Kidney epithelial cell (primary cell): ENCODE measurements around the gene LOC128125822.
A peak's percentile ranks its signal among the peaks of the same experiment; 100 is the strongest.

ENCODE experiments used
- DNase-seq: peaks from one replicate; pipeline ENCODE4 v3.0.0-alpha.2; 2010; ENCODE audit warnings: low read depth
- H3K27me3 ChIP-seq: 2 replicates; pipeline ENCODE4 v1.6.0; 2011; ENCODE audit warnings: low read length; ENCODE audit not compliant: control insufficient read depth, insufficient read depth
- H3K36me3 ChIP-seq: 2 replicates; pipeline ENCODE4 v1.5.1; 2011; ENCODE audit warnings: low read length; ENCODE audit not compliant: control insufficient read depth, insufficient read depth
- H3K4me3 ChIP-seq: 2 replicates; pipeline ENCODE4 v1.5.1; 2011; ENCODE audit warnings: low read depth, mild to moderate bottlenecking, control low read depth, low read length
- TF ChIP-seq, protein P1 (sequence below): IDR thresholded peaks from 2 replicates; pipeline ENCODE4 v1.5.1; 2011; ENCODE audit warnings: mild to moderate bottlenecking, moderate library complexity, low read length, control low read depth, inconsistent platforms; ENCODE audit not compliant: insufficient read depth, poor library complexity, severe bottlenecking

LOC128125822 gene

DNA sequence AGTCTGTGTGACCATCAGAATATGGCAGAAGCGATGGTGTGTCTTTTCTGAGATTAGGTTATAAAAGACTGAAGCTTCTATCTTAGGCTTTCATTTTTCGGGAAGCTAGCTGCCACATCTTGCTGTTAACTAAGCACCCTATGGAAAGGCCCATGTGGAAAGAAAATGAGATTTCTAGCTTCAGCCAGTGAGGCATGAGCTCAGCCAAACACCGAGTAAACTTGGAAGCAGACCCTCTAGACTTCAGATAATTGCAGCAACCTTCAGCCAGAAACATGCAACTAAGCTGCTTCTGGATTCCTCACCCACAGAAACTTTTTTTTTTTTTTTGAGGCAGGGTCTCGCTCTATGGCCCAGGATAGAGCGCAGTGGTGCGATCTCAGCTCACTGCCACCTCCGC, 20.6 kb downstream of the LOC128125822 start:
- H3K36me3 ChIP-seq, result no peaks in the 10 kb centered on the region
- TF ChIP-seq, protein P1, sequence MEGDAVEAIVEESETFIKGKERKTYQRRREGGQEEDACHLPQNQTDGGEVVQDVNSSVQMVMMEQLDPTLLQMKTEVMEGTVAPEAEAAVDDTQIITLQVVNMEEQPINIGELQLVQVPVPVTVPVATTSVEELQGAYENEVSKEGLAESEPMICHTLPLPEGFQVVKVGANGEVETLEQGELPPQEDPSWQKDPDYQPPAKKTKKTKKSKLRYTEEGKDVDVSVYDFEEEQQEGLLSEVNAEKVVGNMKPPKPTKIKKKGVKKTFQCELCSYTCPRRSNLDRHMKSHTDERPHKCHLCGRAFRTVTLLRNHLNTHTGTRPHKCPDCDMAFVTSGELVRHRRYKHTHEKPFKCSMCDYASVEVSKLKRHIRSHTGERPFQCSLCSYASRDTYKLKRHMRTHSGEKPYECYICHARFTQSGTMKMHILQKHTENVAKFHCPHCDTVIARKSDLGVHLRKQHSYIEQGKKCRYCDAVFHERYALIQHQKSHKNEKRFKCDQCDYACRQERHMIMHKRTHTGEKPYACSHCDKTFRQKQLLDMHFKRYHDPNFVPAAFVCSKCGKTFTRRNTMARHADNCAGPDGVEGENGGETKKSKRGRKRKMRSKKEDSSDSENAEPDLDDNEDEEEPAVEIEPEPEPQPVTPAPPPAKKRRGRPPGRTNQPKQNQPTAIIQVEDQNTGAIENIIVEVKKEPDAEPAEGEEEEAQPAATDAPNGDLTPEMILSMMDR, result no peak
- no peak overlapping the region for H3K4me3 ChIP-seq
- DNase-seq, result no peak
- no peaks in the 10 kb centered on the region for H3K27me3 ChIP-seq

DNA sequence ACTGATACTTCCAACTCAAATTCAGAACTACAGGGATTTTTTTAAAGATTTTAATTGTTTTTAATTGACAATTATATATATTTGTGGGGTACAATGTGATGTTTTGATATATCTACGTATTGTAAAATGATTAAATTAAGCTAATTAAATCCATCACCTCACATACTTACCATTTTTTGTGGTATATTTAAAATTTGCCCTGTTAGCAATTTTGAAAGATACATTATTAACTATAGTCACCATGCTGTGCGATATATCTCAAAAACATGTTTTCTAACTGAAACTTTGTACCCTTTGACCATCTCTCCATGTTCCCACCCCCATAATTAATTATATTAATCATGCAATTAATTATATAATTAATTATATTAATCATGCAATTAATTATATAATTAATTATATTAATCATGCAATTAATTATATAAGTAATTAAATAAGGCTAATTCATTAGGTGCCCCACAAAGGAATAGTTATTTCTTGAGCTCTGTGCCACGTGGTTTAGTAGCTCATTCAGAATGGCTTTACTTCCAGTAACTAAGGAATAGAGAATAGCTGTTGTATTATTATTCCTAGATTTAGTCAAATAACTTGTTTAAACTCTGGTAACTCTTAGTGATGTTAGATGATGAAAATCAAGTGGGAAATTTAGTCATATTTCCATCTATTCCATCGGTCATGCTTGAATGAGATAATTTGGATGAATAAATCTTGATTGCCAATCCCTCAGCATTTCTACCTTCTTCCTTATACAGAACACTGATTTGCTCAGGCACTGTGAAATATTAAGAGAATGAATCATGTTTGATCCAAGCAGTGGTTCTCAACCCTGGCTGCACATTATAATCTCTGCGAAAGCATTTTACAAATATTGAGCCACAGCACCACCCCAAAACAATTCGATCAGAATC, 25.1 kb downstream of the LOC128125822 start:
- Histone ChIP-seq H3K27me3 (no peaks in the 10 kb centered on the region), H3K36me3 (no peaks in the 10 kb centered on the region), H3K4me3 (peak overlapping the region; percentile 59)
- TF ChIP-seq, protein P1, result no peak
- DNase-seq, result no peak

DNA sequence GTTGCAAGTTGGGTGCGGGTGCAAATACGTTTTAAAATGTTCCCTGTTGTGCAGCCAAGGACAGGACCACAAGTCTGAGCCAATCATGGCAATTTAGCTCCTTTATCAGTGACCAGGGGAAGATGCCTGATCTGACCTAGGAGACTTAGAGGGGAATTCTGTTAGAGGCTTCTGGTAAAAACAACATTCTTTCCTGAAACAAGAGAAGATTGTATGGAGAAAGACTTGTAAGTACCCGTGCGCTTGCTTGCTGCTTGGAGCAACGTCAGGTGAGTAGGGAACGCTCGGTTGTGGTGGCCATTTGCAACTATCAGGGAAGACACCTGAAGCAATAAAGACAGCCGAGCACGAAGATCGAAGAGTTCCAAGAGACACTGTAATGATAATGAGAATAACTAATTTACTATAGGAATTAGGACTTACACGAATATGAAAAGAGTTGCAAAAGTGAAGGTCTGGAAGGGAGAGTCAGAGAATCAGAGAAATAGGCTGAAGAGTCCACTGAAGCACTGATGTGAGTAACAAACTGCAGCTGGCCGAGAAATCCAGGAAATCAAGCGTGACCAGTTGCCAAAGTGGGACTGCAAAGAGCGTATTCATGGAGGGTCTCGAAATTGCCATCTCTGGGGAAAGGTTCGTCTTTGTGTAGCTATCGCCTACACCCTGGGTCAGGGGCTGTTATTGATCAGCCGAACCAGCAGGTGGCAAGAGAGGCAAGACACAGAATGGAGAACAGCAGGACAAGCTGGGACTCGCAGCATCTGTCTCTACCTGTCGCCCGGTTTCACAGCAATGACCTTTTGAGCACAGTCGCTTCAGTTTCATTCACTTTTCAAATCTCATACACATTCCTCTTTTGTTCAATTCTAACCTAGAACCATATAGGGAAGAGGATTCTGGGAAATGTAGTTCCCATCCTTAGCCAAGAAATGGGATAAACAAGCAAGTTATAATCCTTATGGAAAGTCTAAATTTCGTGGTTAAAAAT, 26.1 kb downstream of the LOC128125822 start:
- Histone ChIP-seq H3K4me3 (peak overlapping the region; percentile 59), H3K36me3 (no peaks in the 10 kb centered on the region), H3K27me3 (no peaks in the 10 kb centered on the region)
- TF ChIP-seq, protein P1, result peak; percentile 83
- no peak for DNase-seq

DNA sequence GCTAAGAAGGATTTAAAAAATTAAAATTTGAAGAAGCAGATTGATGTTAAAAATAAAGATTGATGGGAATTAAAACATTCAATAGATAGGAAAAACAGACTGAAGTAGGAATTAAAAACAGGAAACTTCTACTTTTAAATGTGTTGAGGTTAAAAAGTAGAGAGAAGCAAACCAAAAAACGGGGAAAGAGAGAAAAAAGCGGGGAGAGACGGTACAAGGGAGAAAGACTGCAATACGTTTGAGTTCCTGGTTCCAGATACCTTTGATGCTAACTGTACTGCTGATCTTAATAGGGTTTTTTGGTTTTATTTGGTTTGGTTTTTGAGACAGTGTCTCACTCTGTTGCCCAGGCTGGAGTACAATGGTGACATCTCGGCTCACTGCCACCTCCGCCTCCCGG, 27.0 kb downstream of the LOC128125822 start:
- TF ChIP-seq, protein P1, result no peak
- Histone ChIP-seq H3K4me3 (no peak overlapping the region), H3K27me3 (no peaks in the 10 kb centered on the region), H3K36me3 (no peaks in the 10 kb centered on the region)
- DNase-seq, result no peak

DNA sequence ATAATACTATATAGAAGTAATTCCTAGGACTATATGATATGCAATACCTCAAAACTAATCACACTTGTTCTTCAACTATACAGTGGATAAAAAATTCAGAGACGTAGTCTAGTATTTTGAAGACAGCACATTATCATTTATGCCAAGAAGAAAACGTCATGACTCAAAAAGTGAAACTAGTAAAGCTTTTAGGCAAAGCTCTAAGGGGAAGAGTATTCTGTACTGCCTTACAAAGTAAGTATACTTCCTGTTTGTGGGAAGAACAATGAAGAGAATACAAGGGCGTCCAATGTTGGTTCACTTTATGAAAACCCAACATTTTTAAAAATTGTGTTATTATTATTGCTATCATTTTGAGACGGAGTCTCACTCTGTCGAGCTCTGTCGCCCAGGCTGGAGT, 27.9 kb downstream of the LOC128125822 start:
- DNase-seq, result no peak
- no peaks in the 10 kb centered on the region for H3K36me3 ChIP-seq
- TF ChIP-seq, protein P1, result no peak
- no peak overlapping the region for H3K4me3 ChIP-seq
- no peaks in the 10 kb centered on the region for H3K27me3 ChIP-seq
